ENCODE results near the gene ETFA.

ETFA gene

DNA sequence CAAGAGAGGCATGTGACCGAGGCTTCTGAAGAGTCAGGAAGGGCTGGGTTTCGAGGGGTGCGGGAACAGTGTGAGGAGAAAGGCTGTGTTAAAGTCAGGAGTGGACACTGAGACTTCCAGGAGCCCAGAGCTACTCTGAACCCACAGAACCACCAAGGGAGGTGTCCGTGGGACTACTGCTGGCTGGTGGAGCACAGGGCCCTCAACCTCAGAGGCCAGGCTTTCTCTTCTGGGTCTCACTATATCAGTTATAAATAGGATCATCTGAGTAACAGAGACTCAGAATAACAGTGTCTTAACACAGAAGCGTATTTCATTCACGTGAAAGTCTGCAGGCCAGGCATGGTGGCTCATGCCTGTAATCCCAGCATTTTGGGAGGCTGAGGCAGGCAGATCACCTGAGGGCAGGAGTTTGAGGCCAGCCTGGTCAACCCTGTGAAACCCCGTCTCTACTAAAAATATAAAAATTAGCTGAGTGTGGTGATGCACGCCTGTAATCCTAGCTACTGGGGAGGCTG, 137.9 kb downstream of the ETFA start:
- DNase-seq (ENCODE audit: low read depth): no peak

DNA sequence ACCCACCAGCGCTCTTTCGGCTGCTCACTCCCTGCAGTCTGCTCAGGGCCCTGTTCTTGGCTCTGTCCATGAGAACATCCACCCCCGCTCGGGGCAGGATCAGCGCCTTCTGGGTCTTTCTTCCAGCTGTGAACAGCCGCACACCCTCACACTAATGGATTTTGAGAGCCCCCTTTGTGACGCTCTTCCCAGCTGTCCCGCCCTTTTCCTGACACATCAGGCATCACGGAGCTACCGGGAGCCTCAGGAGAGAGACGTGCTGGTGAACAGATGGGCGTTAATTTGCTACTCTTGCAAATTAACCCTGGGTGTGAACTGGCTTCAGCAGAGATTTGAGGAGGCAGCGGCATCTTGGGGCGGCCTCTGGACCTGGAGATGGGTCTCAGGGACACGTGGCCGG, 138.5 kb downstream of the ETFA start:
- no peak for DNase-seq (ENCODE audit: low read depth)

DNA sequence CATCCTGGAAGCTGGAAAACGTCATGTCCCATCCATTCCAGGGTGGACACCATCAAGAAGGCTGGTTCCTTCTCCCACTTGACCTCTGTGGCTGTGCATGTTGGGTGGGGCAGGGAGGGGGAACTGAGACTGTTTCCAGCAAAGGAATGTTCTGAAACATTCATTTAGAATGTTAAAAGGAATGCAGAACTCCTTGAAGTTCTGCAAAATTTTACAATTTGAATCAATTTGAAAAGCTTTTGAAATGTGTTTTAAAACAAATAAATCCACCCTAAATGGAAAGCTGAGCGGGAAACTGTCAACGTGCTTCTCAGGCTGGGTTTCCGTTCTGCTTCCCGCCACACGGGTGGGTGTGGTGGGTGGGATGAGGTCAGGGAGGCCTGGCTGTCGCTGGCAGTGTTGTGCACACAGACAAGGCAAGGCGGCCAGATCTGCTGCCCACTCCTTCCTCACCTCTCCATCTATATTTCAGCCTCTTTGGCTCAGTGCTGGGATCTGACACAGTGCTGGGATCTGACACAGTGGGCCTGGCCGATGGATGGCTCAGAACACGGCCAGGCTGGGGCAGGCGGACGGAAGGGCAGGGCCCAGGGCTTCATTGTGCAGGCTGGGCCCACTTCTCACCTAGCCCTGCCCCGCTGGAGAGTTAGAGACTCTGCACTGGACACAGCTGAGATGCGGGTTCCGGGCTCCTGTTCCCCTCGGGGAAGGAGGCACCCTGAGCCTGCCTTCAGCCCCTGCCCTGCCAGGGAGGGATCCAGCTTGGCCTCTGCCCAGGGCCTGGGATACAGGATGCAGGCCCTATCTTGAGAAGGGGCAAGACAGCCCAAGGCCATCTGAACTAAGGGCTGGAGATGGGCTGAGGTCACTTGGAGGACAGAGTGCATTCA, 141.1 kb downstream of the ETFA start:
- peak; percentile 84 for DNase-seq (ENCODE audit: low read depth)

DNA sequence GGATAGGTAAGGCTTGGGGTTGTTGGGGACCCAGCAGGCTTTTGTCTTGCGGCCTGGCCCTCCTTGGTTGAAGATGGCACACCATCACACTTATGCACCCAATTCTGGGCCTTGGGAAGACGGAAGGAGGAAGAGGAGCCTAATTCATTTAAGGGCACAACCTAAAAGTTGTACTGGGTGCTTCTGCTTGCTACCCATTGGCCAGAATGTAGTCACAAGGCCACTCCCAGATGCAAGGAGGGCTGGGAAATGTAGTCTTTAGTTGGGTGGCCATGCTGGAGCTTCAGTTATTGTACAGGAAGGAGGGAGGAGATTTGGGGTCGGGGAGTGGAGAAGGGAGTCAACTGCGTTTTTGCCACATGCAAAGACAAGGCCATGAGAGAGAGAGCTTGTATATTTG, 142.3 kb downstream of the ETFA start:
- DNase-seq (ENCODE audit: low read depth): no peak

DNA sequence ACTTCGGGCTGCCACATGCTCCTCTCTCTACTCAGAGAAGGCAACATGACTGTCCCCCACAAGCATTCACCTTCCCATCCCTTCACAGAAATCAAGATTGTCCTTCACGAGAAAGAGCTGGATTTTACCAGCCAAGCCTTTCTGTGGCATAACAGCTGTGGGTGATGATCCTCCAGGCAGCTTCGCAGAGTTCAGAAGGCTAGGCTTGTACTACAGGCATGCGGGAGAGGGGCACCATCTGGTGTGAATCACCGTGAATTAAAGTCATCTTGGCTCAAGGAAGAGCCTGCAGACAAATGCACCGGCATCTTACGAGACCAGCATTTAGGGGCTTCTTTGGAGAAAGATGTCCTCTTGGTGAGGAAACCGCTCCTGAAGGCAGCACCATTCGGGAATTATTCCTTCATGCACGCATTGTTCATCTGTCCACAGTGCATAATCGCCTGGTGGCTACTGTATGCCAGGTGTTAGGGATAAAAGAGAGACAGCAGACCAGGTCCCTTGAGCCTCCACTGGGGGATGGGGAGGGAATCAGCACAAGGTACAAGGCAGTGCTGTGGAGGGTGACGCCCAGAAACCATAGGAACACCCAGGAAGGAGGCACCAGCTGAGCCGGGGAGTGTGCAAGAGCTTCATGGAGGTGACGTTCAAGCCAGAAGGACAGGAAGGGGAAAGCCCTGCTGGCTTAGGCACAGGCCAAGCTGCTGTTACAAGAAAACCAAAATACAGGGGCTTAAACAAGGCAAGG, 142.9 kb downstream of the ETFA start:
- no peak for DNase-seq (ENCODE audit: low read depth)

DNA sequence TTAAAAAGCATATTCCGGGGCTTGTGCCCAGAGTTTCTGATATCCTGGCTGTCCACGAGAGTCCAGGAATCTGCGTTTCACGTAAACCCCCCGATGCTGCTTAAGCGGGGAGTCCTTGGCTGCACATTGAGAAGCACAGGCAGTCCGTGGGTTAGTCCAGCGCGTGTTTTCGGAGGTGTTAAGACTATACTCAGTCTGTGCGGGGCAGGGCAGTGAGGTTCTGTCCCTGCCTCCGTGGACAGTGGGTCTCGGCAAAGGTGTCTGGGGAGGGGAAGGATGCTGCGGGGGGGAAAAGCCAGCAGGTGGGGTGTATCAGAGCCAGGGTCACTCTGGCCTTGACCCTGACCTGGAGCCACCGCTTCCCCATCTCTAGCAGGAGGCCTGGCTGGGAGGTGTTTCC, 145.3 kb downstream of the ETFA start:
- DNase-seq (ENCODE audit: low read depth): no peak
